ENCODE results near the gene RASA1. TPM values are rescaled to one million over a fixed set of nuclear protein-coding genes. Genes with fewer than 3 reads are reported as not detected.

The RASA1 gene
- polyA plus RNA-seq, 1 experiment = 67.3 TPM

DNA sequence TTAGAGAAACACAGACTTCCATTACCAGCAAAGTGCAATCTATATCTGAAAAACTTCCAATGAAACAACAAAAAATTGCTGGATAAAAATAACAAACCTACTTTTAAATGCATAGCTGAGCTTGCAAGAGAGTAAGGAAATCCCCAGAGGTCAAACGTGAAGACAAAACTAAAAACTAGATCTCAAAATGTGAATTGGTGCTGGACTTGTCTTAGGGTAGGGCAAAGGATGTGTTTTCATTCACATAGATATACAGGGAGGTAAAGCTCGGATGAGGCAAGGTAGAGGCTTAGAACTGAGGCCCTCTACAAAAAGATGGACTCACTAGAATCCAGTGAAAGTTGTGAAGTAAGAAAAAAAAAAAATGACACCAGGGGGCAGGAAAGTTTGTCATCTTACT, 13.6 kb upstream of the RASA1 start:
- H3K9me3 ChIP-seq (ENCODE audit: control insufficient read depth, insufficient read depth, low read length) = peaks cover 12% of the 10 kb centered on the region
- ChIA-PET CTCF (no interaction called here), POLR2A (no interaction called here)
- no peaks in the 10 kb centered on the region for H3K27me3 ChIP-seq (ENCODE audit: control insufficient read depth, insufficient read depth, low read length)
- no peak for DNase-seq (ENCODE audit: low read depth, low spot score)
- no peak overlapping the region for H3K27ac ChIP-seq (ENCODE audit: low read depth, low read length)
- TF ChIP-seq, protein P1, sequence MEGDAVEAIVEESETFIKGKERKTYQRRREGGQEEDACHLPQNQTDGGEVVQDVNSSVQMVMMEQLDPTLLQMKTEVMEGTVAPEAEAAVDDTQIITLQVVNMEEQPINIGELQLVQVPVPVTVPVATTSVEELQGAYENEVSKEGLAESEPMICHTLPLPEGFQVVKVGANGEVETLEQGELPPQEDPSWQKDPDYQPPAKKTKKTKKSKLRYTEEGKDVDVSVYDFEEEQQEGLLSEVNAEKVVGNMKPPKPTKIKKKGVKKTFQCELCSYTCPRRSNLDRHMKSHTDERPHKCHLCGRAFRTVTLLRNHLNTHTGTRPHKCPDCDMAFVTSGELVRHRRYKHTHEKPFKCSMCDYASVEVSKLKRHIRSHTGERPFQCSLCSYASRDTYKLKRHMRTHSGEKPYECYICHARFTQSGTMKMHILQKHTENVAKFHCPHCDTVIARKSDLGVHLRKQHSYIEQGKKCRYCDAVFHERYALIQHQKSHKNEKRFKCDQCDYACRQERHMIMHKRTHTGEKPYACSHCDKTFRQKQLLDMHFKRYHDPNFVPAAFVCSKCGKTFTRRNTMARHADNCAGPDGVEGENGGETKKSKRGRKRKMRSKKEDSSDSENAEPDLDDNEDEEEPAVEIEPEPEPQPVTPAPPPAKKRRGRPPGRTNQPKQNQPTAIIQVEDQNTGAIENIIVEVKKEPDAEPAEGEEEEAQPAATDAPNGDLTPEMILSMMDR (IDR thresholded peaks at IDR 0.05; ENCODE audit: low read depth, low read length) = no peak
- H3K4me3 ChIP-seq (ENCODE audit: low read depth, low read length) = no peak overlapping the region

DNA sequence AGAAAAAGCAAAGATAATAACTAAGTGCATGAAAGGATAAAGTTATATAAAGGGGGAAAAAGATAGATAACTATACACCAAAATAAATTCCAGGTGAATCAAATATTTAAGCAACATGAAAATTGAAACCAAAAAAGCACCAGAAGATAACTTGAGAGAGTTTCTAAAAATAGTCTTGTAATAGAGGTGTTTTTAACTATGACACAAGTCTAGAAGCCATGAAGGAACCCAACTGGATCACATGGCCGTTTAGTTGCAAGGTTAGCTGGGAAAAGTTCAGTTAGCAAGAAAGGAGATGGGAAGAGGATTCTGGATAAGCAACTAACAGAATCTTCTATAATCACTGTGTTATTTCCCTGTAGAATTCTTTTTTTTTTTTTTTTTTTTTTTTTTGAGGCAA, 9.2 kb upstream of the RASA1 start:
- TF ChIP-seq, protein P1 (IDR thresholded peaks at IDR 0.05; ENCODE audit: low read depth, low read length) = no peak
- CTCF ChIA-PET = no interaction called here

DNA sequence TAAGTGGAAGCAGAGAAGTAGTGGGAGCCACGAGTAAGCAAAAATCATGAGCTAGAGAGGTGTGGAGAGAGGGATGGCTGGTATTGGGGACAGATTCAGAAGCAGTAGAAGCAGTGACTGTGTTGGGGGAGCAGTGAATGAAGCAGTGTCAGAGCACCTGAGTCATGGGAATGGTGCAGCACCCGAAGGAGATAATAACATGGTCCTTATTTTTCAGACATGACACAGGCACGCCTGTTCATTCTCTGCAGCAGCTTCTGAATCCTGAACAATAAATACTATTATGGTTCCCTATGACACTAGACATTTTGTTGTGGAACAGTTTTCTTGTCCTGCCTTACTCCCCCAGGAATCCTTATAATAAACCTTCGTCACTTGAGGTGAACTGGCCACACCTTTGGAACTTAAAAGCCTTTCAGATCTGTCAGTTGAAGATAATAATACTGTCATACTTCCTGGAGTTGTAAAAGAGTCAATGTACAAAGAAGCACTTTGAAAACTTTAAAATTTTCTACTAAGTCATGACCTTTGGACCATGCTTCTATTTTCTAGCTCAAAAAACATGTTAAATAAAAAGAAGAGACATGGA, 7.0 kb upstream of the RASA1 start:
- CTCF ChIA-PET = no interaction called here
- Histone ChIP-seq H3K4me3 (ENCODE audit: low read depth, low read length) (no peak overlapping the region), H3K27me3 (ENCODE audit: control insufficient read depth, insufficient read depth, low read length) (no peaks in the 10 kb centered on the region), H3K27ac (ENCODE audit: low read depth, low read length) (no peak overlapping the region), H3K9me3 (ENCODE audit: control insufficient read depth, insufficient read depth, low read length) (no peaks in the 10 kb centered on the region)
- no peak for DNase-seq (ENCODE audit: low read depth, low spot score)
- TF ChIP-seq, protein P1 (IDR thresholded peaks at IDR 0.05; ENCODE audit: low read depth, low read length) = no peak
- POLR2A ChIA-PET = no interaction called here

More for the DNA sequence above, 9.2 kb upstream of the RASA1 start:
- DNase-seq (ENCODE audit: low read depth, low spot score) = no peak
- Histone ChIP-seq H3K27me3 (ENCODE audit: control insufficient read depth, insufficient read depth, low read length) (no peaks in the 10 kb centered on the region), H3K9me3 (ENCODE audit: control insufficient read depth, insufficient read depth, low read length) (no peaks in the 10 kb centered on the region), H3K27ac (ENCODE audit: low read depth, low read length) (no peak overlapping the region), H3K4me3 (ENCODE audit: low read depth, low read length) (no peak overlapping the region)
- POLR2A ChIA-PET = no interaction called here

DNA sequence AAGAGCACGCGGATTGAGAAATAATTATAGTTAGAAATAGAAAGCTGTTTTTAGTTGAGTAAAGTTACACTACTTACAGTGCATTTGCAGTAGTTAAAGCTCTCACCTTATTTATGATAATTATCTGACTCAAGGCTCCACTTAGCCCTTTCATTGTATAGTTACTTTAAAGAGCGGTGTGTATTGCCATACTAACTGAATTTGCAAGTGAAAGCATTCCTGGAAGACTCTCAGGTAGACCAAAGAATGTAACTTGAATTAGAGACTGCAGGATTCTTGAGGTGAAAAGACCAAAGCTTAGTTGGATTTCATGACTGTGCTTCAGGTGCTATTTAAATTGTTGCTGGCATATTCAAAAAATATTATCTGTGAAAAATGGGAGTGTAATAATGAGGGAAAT, 4.2 kb upstream of the RASA1 start:
- CTCF ChIA-PET = no interaction called here
- DNase-seq (ENCODE audit: low read depth, low spot score) = no peak
- Histone ChIP-seq H3K27me3 (ENCODE audit: control insufficient read depth, insufficient read depth, low read length) (no peaks in the 10 kb centered on the region), H3K4me3 (ENCODE audit: low read depth, low read length) (no peak overlapping the region), H3K27ac (ENCODE audit: low read depth, low read length) (no peak overlapping the region), H3K9me3 (ENCODE audit: control insufficient read depth, insufficient read depth, low read length) (peaks cover 6% of the 10 kb centered on the region; the same call in 1 of the 2 replicates)
- POLR2A ChIA-PET = interaction anchor here (0.5 kb wide), 1 partner anchor 64 kb away, joined by 3 read pairs; no protein-coding TSS in a partner anchor
- TF ChIP-seq, protein P1 (IDR thresholded peaks at IDR 0.05; ENCODE audit: low read depth, low read length) = no peak

DNA sequence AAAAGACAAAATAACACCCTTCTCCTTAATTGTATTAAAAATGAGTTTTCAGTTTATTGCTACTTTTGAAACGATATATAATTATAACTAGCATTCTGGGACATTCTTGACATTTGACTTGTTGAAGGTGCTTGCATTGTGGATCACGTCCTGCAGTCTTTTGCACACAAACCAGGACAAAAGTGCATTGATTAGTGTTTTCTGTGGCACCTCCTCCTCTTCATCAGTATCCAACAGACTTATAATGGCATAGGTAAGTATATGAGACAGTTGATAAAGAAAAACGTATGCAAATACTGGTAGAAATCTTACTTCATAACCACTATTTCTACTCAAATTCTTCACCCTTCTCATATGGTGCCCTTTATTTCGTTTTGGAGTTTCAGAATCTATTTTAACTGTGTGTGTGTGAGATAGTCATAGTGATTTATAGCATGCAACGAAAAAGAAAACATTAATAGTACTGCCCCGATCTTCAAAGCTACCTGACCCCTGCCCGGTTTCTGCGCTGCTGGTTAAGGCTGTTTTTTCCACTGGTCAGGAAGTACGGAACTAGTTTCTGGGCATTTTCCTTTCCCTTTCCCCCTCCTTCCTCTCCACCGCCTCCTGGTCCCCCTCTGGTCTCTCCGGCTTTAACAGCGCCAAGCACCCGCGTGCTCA, 639 bp upstream of the RASA1 start:
- Histone ChIP-seq H3K27me3 (ENCODE audit: control insufficient read depth, insufficient read depth, low read length) (no peaks in the 10 kb centered on the region), H3K4me3 (ENCODE audit: low read depth, low read length) (peak overlapping the region; percentile 96), H3K9me3 (ENCODE audit: control insufficient read depth, insufficient read depth, low read length) (peaks cover 9% of the 10 kb centered on the region; the same call in 1 of the 2 replicates), H3K27ac (ENCODE audit: low read depth, low read length) (peak overlapping the region; percentile 73)
- ChIA-PET POLR2A (interaction anchor here (0.8 to 1.7 kb wide), 4 partner anchors 11 to 116 kb away, joined by 3 to 13 read pairs (median 4); no protein-coding TSS in a partner anchor), CTCF (interaction anchor here (0.6 kb wide), 1 partner anchor 171 kb away, joined by 4 read pairs; no protein-coding TSS in a partner anchor)
- DNase-seq (ENCODE audit: low read depth, low spot score) = peak; percentile 11
- TF ChIP-seq, protein P1 (IDR thresholded peaks at IDR 0.05; ENCODE audit: low read depth, low read length) = no peak

Data from AG04450 (cell line).